CMK (cell line): ENCODE results near the gene PPP4R3A.
"Not testable (repeated sequence)": the region's sequence is repeated elsewhere in the genome, so short reads cannot be mapped to it uniquely, and the experiment has no call there.

Experiments
- DNase-seq: peaks from one replicate; pipeline ENCODE4 v3.0.0-alpha.2; 2010; ENCODE audit warnings: low read depth

Gene PPP4R3A

GRCh38 chr14:91438845-91439244 lies 71.3 kb downstream of the PPP4R3A start:
- no peak for DNase-seq

- DNase-seq, result not testable (repeated sequence)
Measured at GRCh38 chr14:91436266-91436665, 73.8 kb downstream of the PPP4R3A start.

- DNase-seq, result no peak
Measured at GRCh38 chr14:91429385-91429784, 80.7 kb downstream of the PPP4R3A start.

- not testable (repeated sequence) for DNase-seq
Measured at GRCh38 chr14:91428931-91429330, 81.2 kb downstream of the PPP4R3A start.

- not testable (repeated sequence) for DNase-seq
Measured at GRCh38 chr14:91425531-91425944, 84.6 kb downstream of the PPP4R3A start.

GRCh38 chr14:91424813-91425530 lies 85.1 kb downstream of the PPP4R3A start:
- DNase-seq, result no peak

GRCh38 chr14:91420686-91421085 lies 89.4 kb downstream of the PPP4R3A start:
- no peak for DNase-seq

GRCh38 chr14:91419451-91419850 lies 90.7 kb downstream of the PPP4R3A start:
- DNase-seq, result no peak

GRCh38 chr14:91419044-91419397 lies 91.1 kb downstream of the PPP4R3A start:
- no peak for DNase-seq

- no peak for DNase-seq
Measured at GRCh38 chr14:91418387-91419043, 91.6 kb downstream of the PPP4R3A start.

- DNase-seq, result no peak
Measured at GRCh38 chr14:91417983-91418386, 92.1 kb downstream of the PPP4R3A start.

GRCh38 chr14:91417120-91417982 lies 92.8 kb downstream of the PPP4R3A start, which contains the start of gene CCDC88C:
Gene CCDC88C, minus strand, starts transcription at chr14:91417820. Its CDS starts 130 bp downstream, at chr14:91417690.
- DNase-seq, result no peak

GRCh38 chr14:91416744-91417119 lies 93.4 kb downstream of the PPP4R3A start:
- DNase-seq, result no peak

- DNase-seq, result no peak
Measured at GRCh38 chr14:91415794-91416743, 94.0 kb downstream of the PPP4R3A start.

- DNase-seq, result no peak
Measured at GRCh38 chr14:91414475-91414833, 95.7 kb downstream of the PPP4R3A start.

- DNase-seq, result no peak
Measured at GRCh38 chr14:91413547-91414474, 96.3 kb downstream of the PPP4R3A start.

GRCh38 chr14:91412939-91413338 lies 97.2 kb downstream of the PPP4R3A start:
- no peak for DNase-seq

- DNase-seq, result no peak
Measured at GRCh38 chr14:91410771-91411536, 99.2 kb downstream of the PPP4R3A start.

GRCh38 chr14:91409928-91410718 lies 100.0 kb downstream of the PPP4R3A start:
- DNase-seq, result no peak
